ENCODE data around the gene CNTN3.

CNTN3 gene

DNA sequence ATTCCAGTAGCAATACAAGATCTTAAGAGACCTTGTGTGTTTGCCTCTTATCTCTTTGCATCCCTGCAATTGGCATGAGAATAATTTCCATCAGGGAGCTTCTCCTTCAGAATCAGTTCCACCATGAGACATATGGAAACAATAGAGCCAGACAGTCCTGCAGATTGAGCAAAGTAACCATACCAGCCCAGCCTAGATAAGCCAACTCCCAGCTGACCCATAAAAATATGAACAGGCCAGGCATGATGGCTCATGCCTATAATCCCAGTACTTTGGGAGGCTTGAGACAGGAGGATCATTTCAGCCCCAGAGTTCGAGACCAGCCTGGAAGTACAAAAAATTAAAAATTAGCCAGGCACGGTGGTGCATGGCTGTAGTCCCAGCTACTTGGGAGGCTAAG is 12.7 kb downstream of the CNTN3 start:
- WGBS: 65% methylated on average over 2 of the region's 2 CpGs
- H3K27me3 ChIP-seq (ENCODE audit: control insufficient read depth in 1 of 2, insufficient read depth in 1 of 2, low read length in 2 of 2): no peaks in the 10 kb centered on the region
- no peak overlapping the region for H3K9ac ChIP-seq (ENCODE audit: low read length)
- H3K79me1 ChIP-seq (replicated peaks; ENCODE audit: low read length, poor library complexity, severe bottlenecking): no peaks in the 10 kb centered on the region
- H4K8ac ChIP-seq (ENCODE audit: low read length): no peak overlapping the region
- no peak overlapping the region for H3K27ac ChIP-seq (ENCODE audit: low read length, poor library complexity, severe bottlenecking)
- H2AK5ac ChIP-seq (ENCODE audit: low read length, severe bottlenecking): no peak overlapping the region
- no peak overlapping the region for H3K4me3 ChIP-seq (ENCODE audit: insufficient read depth in 1 of 2, low read depth in 1 of 2, low read length in 2 of 2)
- H3K14ac ChIP-seq (ENCODE audit: low read length in 2 of 2): no peak overlapping the region
- no peak overlapping the region for H2BK5ac ChIP-seq (ENCODE audit: low read depth, low read length, poor library complexity, severe bottlenecking)
- no peak overlapping the region for H3K4me2 ChIP-seq (ENCODE audit: low read length, poor library complexity, severe bottlenecking)
- no peak overlapping the region for H2BK15ac ChIP-seq (ENCODE audit: low read depth, poor library complexity, severe bottlenecking)
- H3K9me3 ChIP-seq (ENCODE audit: control insufficient read depth, low read length): no peaks in the 10 kb centered on the region
- H2BK120ac ChIP-seq (ENCODE audit: low read depth, low read length): no peak overlapping the region
- H3K4me1 ChIP-seq (ENCODE audit: control insufficient read depth, insufficient read depth, low read depth, low read length): no peaks in the 10 kb centered on the region
- no peak for DNase-seq
- H2BK12ac ChIP-seq (ENCODE audit: low read length in 2 of 2): no peak overlapping the region
- no peak overlapping the region for H3K23ac ChIP-seq (ENCODE audit: low read length in 2 of 2)
- no peak overlapping the region for H3K4ac ChIP-seq (ENCODE audit: low read depth in 1 of 2, low read length in 2 of 2)
- no peak overlapping the region for H3K18ac ChIP-seq (ENCODE audit: low read depth in 1 of 2, low read length in 2 of 2)
- no peak overlapping the region for H2AFZ ChIP-seq (ENCODE audit: low read depth, low read length)
- no peaks in the 10 kb centered on the region for H3K36me3 ChIP-seq (ENCODE audit: control insufficient read depth in 1 of 2, insufficient read depth in 2 of 2, low read depth in 1 of 2, low read length in 2 of 2)
- no peak overlapping the region for H4K91ac ChIP-seq (ENCODE audit: low read length)

DNA sequence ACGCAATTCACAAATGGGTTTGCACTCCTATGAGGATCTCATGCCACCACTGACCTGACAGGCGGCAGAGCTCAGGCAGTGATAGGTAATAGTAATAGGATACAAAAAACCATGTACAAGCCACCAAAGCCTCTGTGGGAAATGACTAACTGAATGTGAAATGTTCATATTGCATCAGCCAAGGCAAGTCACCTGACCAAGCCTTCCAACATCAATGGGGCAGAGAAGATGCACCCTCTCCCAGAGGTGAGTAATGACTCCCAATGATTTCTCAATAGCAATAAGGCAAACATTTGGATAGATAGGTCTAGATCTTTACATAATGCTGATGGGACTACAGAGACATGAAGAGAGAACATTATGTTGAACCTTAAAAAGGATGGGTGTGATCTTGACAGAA is 14.9 kb downstream of the CNTN3 start:
- Histone ChIP-seq H2BK5ac (ENCODE audit: low read depth, low read length, poor library complexity, severe bottlenecking) (no peak overlapping the region), H3K27me3 (ENCODE audit: control insufficient read depth in 1 of 2, insufficient read depth in 1 of 2, low read length in 2 of 2) (no peaks in the 10 kb centered on the region), H2AFZ (ENCODE audit: low read depth, low read length) (no peak overlapping the region), H3K14ac (ENCODE audit: low read length in 2 of 2) (no peak overlapping the region), H2BK12ac (ENCODE audit: low read length in 2 of 2) (no peak overlapping the region), H3K9ac (ENCODE audit: low read length) (no peak overlapping the region), H2BK120ac (ENCODE audit: low read depth, low read length) (no peak overlapping the region), H3K4ac (ENCODE audit: low read depth in 1 of 2, low read length in 2 of 2) (no peak overlapping the region), H2BK15ac (ENCODE audit: low read depth, poor library complexity, severe bottlenecking) (no peak overlapping the region), H2AK5ac (ENCODE audit: low read length, severe bottlenecking) (no peak overlapping the region), H3K27ac (ENCODE audit: low read length, poor library complexity, severe bottlenecking) (no peak overlapping the region), H3K9me3 (ENCODE audit: control insufficient read depth, low read length) (no peaks in the 10 kb centered on the region), H3K4me2 (ENCODE audit: low read length, poor library complexity, severe bottlenecking) (no peak overlapping the region), H3K4me1 (ENCODE audit: control insufficient read depth, insufficient read depth, low read depth, low read length) (no peaks in the 10 kb centered on the region), H3K18ac (ENCODE audit: low read depth in 1 of 2, low read length in 2 of 2) (no peak overlapping the region), H4K8ac (ENCODE audit: low read length) (no peak overlapping the region), H4K91ac (ENCODE audit: low read length) (no peak overlapping the region), H3K4me3 (ENCODE audit: insufficient read depth in 1 of 2, low read depth in 1 of 2, low read length in 2 of 2) (peak overlapping the region in 1 of 2 experiments; percentile 4), H3K79me1 (replicated peaks; ENCODE audit: low read length, poor library complexity, severe bottlenecking) (no peaks in the 10 kb centered on the region), H3K36me3 (ENCODE audit: control insufficient read depth in 1 of 2, insufficient read depth in 2 of 2, low read depth in 1 of 2, low read length in 2 of 2) (no peaks in the 10 kb centered on the region), H3K23ac (ENCODE audit: low read length in 2 of 2) (no peak overlapping the region)
- WGBS: 100% methylated on average over 1 of the region's 2 CpGs
- DNase-seq: no peak

DNA sequence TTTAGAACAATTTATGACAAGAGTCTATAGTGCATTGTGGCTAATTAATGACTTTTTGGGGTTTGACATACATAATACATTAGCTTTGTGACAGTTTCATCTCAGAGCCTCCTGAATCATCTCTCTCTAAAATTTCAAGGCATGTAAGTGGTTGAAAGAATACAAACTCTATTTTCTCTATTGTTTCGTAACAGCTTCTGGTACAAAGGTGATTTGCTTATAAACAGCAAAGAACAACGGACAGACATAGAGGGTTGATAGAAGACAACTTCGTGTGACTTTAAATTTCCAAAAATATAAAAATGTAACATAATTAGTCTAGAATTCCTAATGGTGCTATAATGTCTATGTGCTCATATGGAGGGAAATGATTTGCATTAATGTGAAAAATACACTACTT is 21.3 kb downstream of the CNTN3 start:
- Histone ChIP-seq H3K18ac (ENCODE audit: low read depth in 1 of 2, low read length in 2 of 2) (no peak overlapping the region), H2AK5ac (ENCODE audit: low read length, severe bottlenecking) (no peak overlapping the region), H3K9me3 (ENCODE audit: control insufficient read depth, low read length) (no peaks in the 10 kb centered on the region), H4K91ac (ENCODE audit: low read length) (no peak overlapping the region), H3K4me1 (ENCODE audit: control insufficient read depth, insufficient read depth, low read depth, low read length) (no peaks in the 10 kb centered on the region), H3K14ac (ENCODE audit: low read length in 2 of 2) (no peak overlapping the region), H2AFZ (ENCODE audit: low read depth, low read length) (no peak overlapping the region), H3K27me3 (ENCODE audit: control insufficient read depth in 1 of 2, insufficient read depth in 1 of 2, low read length in 2 of 2) (no peaks in the 10 kb centered on the region), H2BK5ac (ENCODE audit: low read depth, low read length, poor library complexity, severe bottlenecking) (no peak overlapping the region), H3K4me2 (ENCODE audit: low read length, poor library complexity, severe bottlenecking) (no peak overlapping the region), H3K27ac (ENCODE audit: low read length, poor library complexity, severe bottlenecking) (no peak overlapping the region), H2BK12ac (ENCODE audit: low read length in 2 of 2) (no peak overlapping the region), H2BK120ac (ENCODE audit: low read depth, low read length) (no peak overlapping the region), H3K9ac (ENCODE audit: low read length) (no peak overlapping the region), H3K79me1 (replicated peaks; ENCODE audit: low read length, poor library complexity, severe bottlenecking) (no peaks in the 10 kb centered on the region), H3K4me3 (ENCODE audit: insufficient read depth in 1 of 2, low read depth in 1 of 2, low read length in 2 of 2) (no peak overlapping the region), H2BK15ac (ENCODE audit: low read depth, poor library complexity, severe bottlenecking) (no peak overlapping the region), H4K8ac (ENCODE audit: low read length) (no peak overlapping the region), H3K23ac (ENCODE audit: low read length in 2 of 2) (no peak overlapping the region), H3K4ac (ENCODE audit: low read depth in 1 of 2, low read length in 2 of 2) (no peak overlapping the region), H3K36me3 (ENCODE audit: control insufficient read depth in 1 of 2, insufficient read depth in 2 of 2, low read depth in 1 of 2, low read length in 2 of 2) (no peaks in the 10 kb centered on the region)
- WGBS: no CpG with 5 or more reads among the region's 3 CpGs
- DNase-seq: no peak

DNA sequence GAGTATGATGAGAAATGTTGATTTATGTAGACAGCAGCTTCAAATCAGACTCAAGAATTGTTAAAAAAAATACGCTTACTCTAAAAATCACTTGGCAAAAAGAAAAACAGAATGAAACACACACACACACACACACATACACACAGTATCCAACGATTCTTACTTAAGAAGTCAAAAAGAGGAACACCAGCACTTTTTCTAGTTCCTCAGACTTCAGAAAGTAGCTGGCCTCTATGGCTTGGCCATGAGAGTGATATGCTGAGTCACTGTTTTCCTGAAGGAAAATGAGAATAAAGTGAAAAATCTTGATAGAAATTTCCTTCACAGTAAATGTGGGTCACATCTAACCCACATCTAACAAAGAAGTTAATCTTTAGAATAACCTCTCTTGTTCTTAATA is 22.1 kb downstream of the CNTN3 start:
- H3K27me3 ChIP-seq (ENCODE audit: control insufficient read depth in 1 of 2, insufficient read depth in 1 of 2, low read length in 2 of 2): no peaks in the 10 kb centered on the region
- no peak overlapping the region for H2AFZ ChIP-seq (ENCODE audit: low read depth, low read length)
- WGBS: 33% methylated on average over 2 of the region's 2 CpGs

More for the DNA sequence above, 22.1 kb downstream of the CNTN3 start:
- H3K9me3 ChIP-seq (ENCODE audit: control insufficient read depth, low read length): no peaks in the 10 kb centered on the region
- no peak overlapping the region for H3K27ac ChIP-seq (ENCODE audit: low read length, poor library complexity, severe bottlenecking)
- no peak overlapping the region for H2BK5ac ChIP-seq (ENCODE audit: low read depth, low read length, poor library complexity, severe bottlenecking)
- no peak overlapping the region for H3K4me3 ChIP-seq (ENCODE audit: insufficient read depth in 1 of 2, low read depth in 1 of 2, low read length in 2 of 2)
- H3K4ac ChIP-seq (ENCODE audit: low read depth in 1 of 2, low read length in 2 of 2): no peak overlapping the region
- H3K36me3 ChIP-seq (ENCODE audit: control insufficient read depth in 1 of 2, insufficient read depth in 2 of 2, low read depth in 1 of 2, low read length in 2 of 2): no peaks in the 10 kb centered on the region
- no peak overlapping the region for H3K18ac ChIP-seq (ENCODE audit: low read depth in 1 of 2, low read length in 2 of 2)
- no peak overlapping the region for H2BK120ac ChIP-seq (ENCODE audit: low read depth, low read length)
- H3K4me2 ChIP-seq (ENCODE audit: low read length, poor library complexity, severe bottlenecking): no peak overlapping the region
- no peak overlapping the region for H4K8ac ChIP-seq (ENCODE audit: low read length)
- peak overlapping the region; percentile 27 for H3K9ac ChIP-seq (ENCODE audit: low read length)
- no peak for DNase-seq
- H3K23ac ChIP-seq (ENCODE audit: low read length in 2 of 2): no peak overlapping the region
- H4K91ac ChIP-seq (ENCODE audit: low read length): no peak overlapping the region
- no peak overlapping the region for H2AK5ac ChIP-seq (ENCODE audit: low read length, severe bottlenecking)
- no peak overlapping the region for H3K14ac ChIP-seq (ENCODE audit: low read length in 2 of 2)
- H2BK15ac ChIP-seq (ENCODE audit: low read depth, poor library complexity, severe bottlenecking): no peak overlapping the region
- H3K4me1 ChIP-seq (ENCODE audit: control insufficient read depth, insufficient read depth, low read depth, low read length): no peaks in the 10 kb centered on the region
- H3K79me1 ChIP-seq (replicated peaks; ENCODE audit: low read length, poor library complexity, severe bottlenecking): no peaks in the 10 kb centered on the region
- H2BK12ac ChIP-seq (ENCODE audit: low read length in 2 of 2): no peak overlapping the region

Measured in mesenchymal stem cell (in vitro differentiated cells and primary cell).